HG03108 (cell line): ENCODE measurements around the gene ZDHHC23.

Experiments used
- ATAC-seq: cut with Tn5 transposase; IDR thresholded peaks from one replicate; pipeline ENCODE4 v1.9.1; 2021; ENCODE audit warnings: moderate library complexity; ENCODE audit not compliant: unreplicated experiment

Gene ZDHHC23

DNA sequence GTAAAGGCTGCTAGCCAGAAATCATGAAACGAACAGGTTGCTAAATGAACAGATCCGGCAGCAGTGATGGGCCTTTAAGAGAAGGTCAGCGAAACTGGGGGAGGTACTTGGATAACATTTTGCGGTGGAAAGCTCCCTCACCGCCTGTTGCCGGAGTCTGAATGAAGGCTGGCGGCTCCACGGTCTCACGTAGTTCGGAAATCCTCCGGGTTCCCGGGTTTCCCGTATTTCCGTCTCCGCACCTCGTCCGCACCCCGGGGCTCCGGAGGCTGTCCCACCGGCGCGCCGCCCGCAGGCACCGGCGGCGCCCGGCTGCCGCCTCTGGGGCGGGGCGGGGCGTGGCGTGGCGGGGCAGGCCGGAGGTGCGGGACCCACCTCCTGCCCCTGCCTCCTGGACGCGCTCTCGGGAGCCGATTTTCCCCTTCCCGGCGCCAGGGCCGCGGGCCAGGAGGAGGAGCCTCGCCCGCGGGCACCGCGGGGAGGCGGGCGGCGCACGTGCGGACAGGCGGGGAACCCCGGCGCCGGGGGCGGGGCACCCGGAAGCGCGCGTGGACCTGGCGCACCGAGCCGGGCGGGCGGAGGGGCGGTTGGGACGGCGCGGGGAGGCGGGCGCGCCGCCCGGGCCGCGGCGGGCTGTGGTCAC, at the start of gene ZDHHC23:
Gene ZDHHC23 (plus strand): TSS at position 642 of the 643 bp plus-strand sequence. CDS start 790 bp downstream, outside the sequence.
- peak; percentile 77 for ATAC-seq

GRCh38 chr3:113898892-113899291, 48.9 kb upstream of the ZDHHC23 start:
- no peak for ATAC-seq

GRCh38 chr3:113906568-113907140, 41.2 kb upstream of the ZDHHC23 start:
- ATAC-seq: no peak

DNA sequence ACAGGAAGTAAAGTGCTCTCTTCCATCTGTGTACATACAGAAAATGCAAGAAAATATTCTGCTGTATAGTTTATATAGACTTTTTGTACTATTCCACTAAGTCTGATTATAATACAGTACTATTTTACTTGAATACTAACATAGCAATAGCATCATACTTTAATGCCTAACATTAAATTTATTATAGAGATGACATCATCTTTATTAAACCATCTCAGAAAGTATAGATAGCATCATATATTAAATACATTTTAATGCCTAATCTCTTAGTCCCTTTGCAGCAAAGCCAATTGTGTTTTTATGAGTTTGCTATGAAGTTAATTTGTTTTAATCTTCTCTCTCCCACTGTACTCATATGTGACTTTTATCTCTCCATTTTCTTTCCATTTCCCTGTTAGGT, 39.7 kb upstream of the ZDHHC23 start:
- no peak for ATAC-seq

GRCh38 chr3:113910966-113911365, 36.8 kb upstream of the ZDHHC23 start:
- no peak for ATAC-seq

GRCh38 chr3:113912552-113913236, 35.1 kb upstream of the ZDHHC23 start:
- peak; percentile 94 for ATAC-seq

DNA sequence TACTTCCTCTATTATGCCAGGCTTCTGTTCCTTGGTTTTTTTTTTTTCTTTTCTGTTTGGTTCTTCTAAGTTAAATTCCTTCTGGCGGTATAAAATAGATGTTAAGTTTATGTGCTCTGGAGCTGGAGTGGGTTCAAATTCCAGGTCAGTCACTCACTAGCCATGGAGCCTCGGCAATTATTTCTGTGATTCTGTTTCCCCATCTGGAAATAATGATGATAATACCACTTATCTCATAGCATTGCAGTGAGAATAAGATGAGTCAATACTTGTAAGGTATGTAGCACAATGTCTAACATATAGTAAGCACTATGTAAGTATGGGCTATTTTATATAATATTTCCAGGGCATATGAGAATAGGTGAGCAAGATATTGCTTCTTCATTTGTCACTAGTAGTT, 33.2 kb upstream of the ZDHHC23 start:
- no peak for ATAC-seq

- no peak for ATAC-seq
Measured at GRCh38 chr3:113927556-113927955, 20.3 kb upstream of the ZDHHC23 start.

DNA sequence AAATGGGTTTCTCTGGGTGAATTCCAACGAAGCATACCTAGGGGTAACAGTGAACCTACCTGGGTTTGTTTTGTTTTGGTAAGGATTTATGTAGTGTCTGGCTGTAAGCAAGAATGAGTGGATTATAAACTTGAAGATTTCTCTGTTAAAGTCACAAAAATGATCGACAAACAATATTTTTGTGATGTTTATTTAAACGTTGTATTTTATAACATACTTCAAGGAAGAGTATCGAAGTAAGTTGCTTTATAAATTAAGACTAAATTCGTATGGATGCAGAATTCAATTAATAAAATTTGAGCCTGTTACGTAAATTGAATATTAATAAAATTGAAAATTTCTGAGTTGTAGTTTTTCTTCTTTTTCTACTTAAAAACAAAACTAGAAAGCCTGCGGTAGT, 982 bp upstream of the ZDHHC23 start:
- ATAC-seq: no peak

- ATAC-seq: peak; percentile 39
Measured at GRCh38 chr3:113948015-113948917, 453 bp downstream of the ZDHHC23 start.

DNA sequence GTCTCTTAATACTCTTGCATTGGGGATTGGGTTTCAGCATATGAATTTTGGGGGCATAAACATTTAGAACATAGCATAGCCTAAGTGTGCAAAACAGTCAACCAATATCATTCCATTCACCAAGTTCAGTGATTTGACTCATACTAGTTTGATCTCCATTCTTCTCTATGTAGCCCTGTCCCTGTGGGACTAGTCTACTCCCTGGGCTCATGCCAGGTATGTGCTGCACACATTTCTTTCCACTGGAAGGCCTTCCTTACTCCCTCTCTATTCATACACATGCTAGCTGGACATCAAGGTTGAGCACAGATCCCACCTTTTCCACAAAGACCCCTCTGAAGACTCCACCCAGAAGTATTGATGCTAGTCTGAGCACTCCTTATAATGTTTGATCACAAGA, 5.1 kb downstream of the ZDHHC23 start:
- no peak for ATAC-seq

DNA sequence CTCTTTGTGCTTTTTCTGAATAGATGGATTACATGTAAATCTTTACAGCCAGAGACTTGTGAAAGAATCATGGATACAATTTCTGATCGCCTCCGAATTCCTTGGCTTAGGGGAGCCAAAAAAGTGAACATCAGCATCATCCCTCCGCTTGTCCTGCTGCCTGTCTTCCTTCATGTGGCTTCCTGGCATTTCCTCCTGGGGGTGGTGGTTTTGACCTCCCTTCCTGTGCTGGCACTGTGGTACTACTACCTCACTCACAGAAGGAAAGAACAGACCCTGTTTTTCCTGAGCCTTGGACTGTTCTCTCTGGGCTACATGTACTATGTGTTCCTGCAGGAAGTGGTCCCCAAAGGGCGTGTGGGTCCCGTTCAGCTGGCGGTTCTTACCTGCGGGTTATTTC, 5.9 kb downstream of the ZDHHC23 start:
- no peak for ATAC-seq

DNA sequence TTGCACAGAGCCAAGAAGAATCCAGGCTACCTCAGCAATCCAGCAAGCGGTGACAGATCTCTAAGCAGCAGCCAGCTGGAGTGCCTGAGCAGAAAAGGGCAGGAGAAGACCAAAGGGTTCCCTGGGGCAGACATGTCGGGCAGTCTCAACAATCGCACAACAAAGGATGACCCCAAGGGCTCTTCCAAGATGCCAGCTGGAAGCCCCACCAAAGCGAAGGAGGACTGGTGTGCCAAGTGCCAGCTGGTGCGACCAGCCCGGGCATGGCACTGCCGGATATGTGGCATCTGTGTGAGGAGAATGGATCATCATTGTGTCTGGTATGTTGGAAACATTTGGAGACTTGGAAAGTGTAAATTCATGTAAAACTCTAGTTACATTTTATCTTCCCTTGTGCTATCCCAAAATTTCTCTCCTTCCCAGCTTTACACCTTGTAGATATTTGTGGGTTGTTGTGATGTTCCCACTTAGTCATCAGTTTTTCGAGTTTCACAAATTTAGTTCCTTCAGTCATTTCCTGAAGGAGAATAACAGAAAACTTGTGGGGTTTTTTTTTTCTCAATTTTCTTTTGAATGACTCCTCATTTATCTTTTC, 6.4 kb downstream of the ZDHHC23 start:
- ATAC-seq: no peak

GRCh38 chr3:113963879-113964278, 16.1 kb downstream of the ZDHHC23 start:
- ATAC-seq: no peak

DNA sequence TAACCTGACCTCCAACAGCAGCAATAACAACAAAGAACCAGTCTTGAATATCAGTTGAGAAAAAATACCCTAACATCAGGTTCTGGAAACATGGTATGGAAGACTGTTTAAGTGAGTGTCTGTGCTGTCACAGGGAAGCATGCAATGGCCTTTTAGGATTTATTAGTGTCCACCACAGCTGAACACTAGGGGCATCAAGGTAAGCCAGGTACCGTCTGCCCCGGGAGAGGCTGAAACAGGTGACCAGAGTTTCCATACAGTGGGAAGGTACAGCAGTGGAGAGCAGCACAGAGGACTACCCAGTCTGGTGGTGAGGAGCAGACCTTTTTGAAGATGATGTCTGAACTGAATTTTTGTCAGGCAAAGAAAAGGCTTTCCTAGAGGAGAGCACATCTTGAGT, 18.4 kb downstream of the ZDHHC23 start:
- ATAC-seq: no peak

- no peak for ATAC-seq
Measured at GRCh38 chr3:113968986-113969385, 21.2 kb downstream of the ZDHHC23 start.

DNA sequence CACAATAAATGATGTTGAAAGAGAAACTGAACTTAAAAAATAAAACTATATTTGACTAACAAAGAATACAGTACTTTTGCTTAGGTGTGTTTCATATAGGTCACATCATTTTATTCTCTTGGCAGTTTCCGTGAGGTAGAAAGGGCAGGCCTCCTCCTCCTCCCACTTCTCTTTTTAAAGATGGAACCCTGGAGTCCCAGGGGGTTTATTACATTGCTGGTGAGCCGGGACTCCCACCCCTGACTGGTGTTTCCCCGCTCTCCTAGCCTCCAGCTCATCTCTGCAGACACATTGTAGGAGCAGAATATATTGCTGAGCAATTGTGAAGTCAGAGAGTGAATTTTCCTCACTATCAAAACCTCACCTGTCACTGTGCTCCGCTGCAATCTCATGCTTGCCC, 30.0 kb downstream of the ZDHHC23 start:
- no peak for ATAC-seq

GRCh38 chr3:113979916-113980315, 32.1 kb downstream of the ZDHHC23 start:
- no peak for ATAC-seq

DNA sequence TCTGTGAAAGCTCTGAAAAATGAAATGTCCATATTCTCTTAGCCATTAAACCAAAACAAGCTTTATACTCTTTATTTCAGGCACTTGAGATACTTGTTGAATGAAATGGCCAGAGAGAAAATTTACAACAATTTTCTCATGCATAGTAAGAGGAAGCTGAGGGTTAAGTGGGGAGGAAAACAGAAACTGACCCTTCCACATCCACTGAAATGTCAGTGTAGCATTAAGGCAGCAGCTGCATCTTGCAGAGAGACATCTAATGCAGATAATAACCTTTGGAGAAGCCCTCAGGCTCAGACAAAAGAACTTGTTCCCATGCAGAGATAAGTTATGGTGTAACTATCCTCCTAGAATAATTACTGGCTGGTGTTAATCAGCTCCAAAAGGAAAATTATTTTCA, 34.0 kb downstream of the ZDHHC23 start:
- no peak for ATAC-seq

GRCh38 chr3:113983544-113983943, 35.7 kb downstream of the ZDHHC23 start:
- ATAC-seq: no peak

- no peak for ATAC-seq
Measured at GRCh38 chr3:113985541-113985940, 37.7 kb downstream of the ZDHHC23 start.
